NOMO-1 (cell line): ENCODE measurements around the gene SLC4A2.

Source experiments
- DNase-seq, 2 experiments: peaks; one replicate each; lab custom pipeline; 2025; ENCODE audit not compliant: unreplicated experiment in 2 of 2; lab: John Stamatoyannopoulos, UW

SLC4A2 gene

GRCh38 chr7:151110941-151111645 is 51.7 kb downstream of the SLC4A2 start:
- DNase-seq: no peak

- DNase-seq: no peak
Observed at GRCh38 chr7:151113344-151114150, 54.2 kb downstream of the SLC4A2 start.

- DNase-seq: no peak
Observed at GRCh38 chr7:151114151-151115090, 55.0 kb downstream of the SLC4A2 start.

GRCh38 chr7:151115121-151115835 is 55.9 kb downstream of the SLC4A2 start:
- DNase-seq: no peak

GRCh38 chr7:151115836-151116418 is 56.5 kb downstream of the SLC4A2 start:
- no peak for DNase-seq

GRCh38 chr7:151116603-151117440 is 57.4 kb downstream of the SLC4A2 start:
- no peak for DNase-seq

GRCh38 chr7:151117565-151117964 is 58.2 kb downstream of the SLC4A2 start:
- DNase-seq: no peak

GRCh38 chr7:151118108-151119054 is 59.0 kb downstream of the SLC4A2 start:
- DNase-seq: no peak

- DNase-seq: no peak
Observed at GRCh38 chr7:151119055-151119415, 59.6 kb downstream of the SLC4A2 start.

- DNase-seq: no peak
Observed at GRCh38 chr7:151119902-151120301, 60.5 kb downstream of the SLC4A2 start.

- no peak for DNase-seq
Observed at GRCh38 chr7:151120896-151121295, 61.5 kb downstream of the SLC4A2 start.

GRCh38 chr7:151121380-151122170 is 62.2 kb downstream of the SLC4A2 start:
- no peak for DNase-seq

GRCh38 chr7:151122276-151122675 is 62.9 kb downstream of the SLC4A2 start:
- no peak for DNase-seq

- no peak for DNase-seq
Observed at GRCh38 chr7:151122796-151123157, 63.4 kb downstream of the SLC4A2 start.

GRCh38 chr7:151123158-151123821 is 63.9 kb downstream of the SLC4A2 start:
- DNase-seq: no peak

- DNase-seq: peak; percentile 20 to 34
Observed at GRCh38 chr7:151123822-151124464, 64.6 kb downstream of the SLC4A2 start.
